ENCODE results near the gene PLD3. TPM values are rescaled to one million over a fixed set of nuclear protein-coding genes. Genes with fewer than 3 reads are reported as not detected.

PLD3 gene
- total RNA-seq, 1 donor from 2014 or later: 159 TPM

- DNase-seq (no peak), ATAC-seq (ENCODE audit: poor library complexity) (no peak)
- intact Hi-C loops (cut with DNase I): no loop called here
These were observed 71.3 kb downstream of the PLD3 start for GRCh38 chr19:40419780-40420179.

DNA sequence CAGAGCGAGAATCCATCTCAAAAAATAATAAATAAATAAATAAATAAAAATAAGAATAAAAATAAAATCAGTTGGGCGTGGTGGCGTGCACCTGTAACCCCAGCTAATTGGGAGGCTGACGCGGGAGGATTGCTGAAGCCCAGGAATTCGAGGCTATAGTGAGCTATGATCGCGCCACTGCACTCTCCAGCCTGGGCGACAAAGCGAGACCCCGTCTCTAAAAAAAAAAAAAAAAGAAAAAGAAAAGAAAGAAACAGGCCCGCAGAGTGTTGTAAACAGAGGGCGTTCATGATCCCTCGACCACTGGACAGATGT is 71.9 kb downstream of the PLD3 start:
- DNase-seq: no peak
- intact Hi-C loops (cut with DNase I): no loop called here
- ATAC-seq (ENCODE audit: poor library complexity): no peak

- DNase-seq: peak; percentile 97
- intact Hi-C loops (cut with DNase I): no loop called here
- peak; percentile 86 for ATAC-seq (ENCODE audit: poor library complexity)
These were observed 72.6 kb downstream of the PLD3 start for GRCh38 chr19:40420766-40421765.

DNA sequence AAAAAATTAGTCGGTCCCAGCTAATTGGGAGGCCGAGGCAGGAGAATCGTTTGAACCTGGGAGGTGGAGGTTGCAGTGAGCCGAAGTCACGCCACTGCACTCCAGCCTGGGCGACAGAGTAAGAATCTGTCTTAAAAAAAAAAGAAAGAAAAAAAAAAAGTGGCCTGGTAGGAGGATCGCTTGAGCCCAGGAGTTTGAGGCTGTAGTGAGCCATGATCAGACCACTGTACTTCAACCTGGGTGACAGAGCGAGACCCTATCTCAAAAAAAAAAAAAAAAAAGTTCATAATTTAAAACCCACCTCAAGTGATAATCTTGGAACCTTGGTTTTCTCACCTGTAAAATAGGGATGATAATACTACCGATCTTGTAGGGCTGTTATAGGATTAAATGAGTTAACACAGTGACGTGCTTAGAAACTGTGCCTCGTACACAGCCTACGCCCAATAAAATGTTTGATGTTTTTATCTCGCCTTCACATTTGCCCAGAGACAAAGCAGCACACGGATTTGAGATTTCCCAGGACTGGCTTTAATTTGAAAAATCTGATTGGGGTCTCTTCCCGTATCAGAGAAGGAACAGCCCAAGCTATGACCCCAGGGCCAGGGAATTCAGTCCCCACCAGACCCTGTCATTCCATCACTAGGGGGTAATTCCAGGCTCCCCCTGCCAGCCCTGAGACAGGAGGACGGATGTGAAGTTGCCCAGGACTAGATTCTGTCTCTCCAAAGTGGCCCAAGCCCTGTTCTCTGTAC is 73.7 kb downstream of the PLD3 start:
- DNase-seq (no peak), ATAC-seq (ENCODE audit: poor library complexity) (no peak)
- intact Hi-C loops (cut with DNase I): no loop called here

- no peak for ATAC-seq (ENCODE audit: poor library complexity)
- DNase-seq: no peak
- intact Hi-C loops (cut with DNase I): no loop called here
These were observed 74.5 kb downstream of the PLD3 start for GRCh38 chr19:40422748-40423566.

DNA sequence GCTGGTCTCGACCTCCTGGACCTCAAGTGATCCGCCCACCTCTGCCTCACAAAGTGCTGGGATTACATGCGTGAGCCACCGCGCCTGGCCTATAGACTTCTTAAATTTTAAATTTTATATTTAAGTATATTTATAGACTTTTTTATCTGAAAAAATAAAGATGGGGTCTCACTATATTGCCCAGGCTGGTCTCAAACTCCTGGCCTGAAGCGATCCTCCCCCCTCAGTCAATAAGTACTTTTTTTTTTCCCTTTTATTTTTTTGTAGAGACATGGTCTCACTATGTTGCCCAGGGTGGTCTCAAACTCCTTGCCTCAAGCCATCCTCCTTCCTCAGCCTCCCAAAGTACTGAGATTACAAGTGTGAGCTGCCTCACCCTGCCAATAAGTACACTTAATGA is 75.4 kb downstream of the PLD3 start:
- no peak for ATAC-seq (ENCODE audit: poor library complexity)
- intact Hi-C loops (cut with DNase I): no loop called here
- DNase-seq: no peak

GRCh38 chr19:40424637-40425449 is 76.3 kb downstream of the PLD3 start:
- ATAC-seq (ENCODE audit: poor library complexity): peak; percentile 37
- intact Hi-C loops (cut with DNase I): no loop called here
- DNase-seq: no peak

DNA sequence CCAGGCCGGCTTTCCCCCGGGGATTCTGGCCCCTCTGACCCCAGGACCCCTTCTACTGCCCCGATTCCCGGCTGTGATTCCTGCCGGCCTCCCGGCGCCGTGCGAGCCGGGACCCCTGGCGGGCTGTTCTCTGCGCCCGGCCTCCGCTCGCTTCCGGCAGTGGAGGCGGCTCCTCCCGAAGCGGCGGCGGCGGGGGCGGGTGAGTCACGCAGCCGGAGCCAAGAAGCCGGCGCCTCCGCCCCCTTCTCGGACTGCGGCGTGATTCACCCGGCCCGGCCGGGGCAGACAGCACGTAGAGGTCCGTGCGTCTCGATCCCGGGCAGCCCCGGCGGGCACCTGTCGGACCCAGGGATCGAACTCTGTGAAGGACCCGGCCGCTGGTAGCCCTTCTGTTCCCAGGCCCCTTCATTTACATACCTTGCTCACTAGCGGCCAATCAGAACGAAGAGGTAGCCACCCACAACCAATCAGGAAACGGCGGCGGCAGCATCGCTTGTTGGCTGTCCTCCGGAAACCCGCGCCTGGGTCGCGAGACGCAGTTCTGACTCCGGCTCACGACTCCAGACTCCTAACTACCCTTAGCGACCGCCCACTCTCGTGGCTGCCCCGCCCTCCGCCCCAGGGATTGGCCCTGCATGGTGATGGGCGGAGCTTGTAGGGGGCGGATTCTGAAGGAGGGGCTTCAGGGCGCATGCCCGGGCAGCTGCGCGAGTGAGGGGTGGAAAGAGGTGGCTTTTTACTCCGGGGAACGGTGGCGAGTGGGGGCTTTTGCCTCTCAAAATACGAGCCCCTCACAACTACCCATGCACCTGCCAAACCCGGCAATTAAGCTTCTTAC is 77.2 kb downstream of the PLD3 start, which contains the start of gene SERTAD1:
Gene SERTAD1, minus strand, starts transcription at position 543 of the 838 bp plus-strand sequence. CDS start 2,446 bp downstream, outside the sequence.
- ATAC-seq (ENCODE audit: poor library complexity) (peak; percentile 90), DNase-seq (peak; percentile 100)
- intact Hi-C loops (cut with DNase I): no loop called here

Small RNA genes within 50 kb of the gene (microRNA-seq; reads per million reads assigned to microRNA genes)
- not detected for gene MIR6796

Other genes with a start within 250 kb of the PLD3 start
- 18.1 TPM for gene MAP3K10, start 157.3 kb upstream of the PLD3 start, total RNA-seq
- gene TTC9B, start 130.3 kb upstream of the PLD3 start, total RNA-seq: not detected
- gene CCNP, start 122.0 kb upstream of the PLD3 start, total RNA-seq: not detected
- 126 TPM for gene AKT2, start 63.4 kb upstream of the PLD3 start, total RNA-seq
- 209 TPM for gene C19orf47, start 298 bp upstream of the PLD3 start, total RNA-seq
- not detected for gene HIPK4, start 41.5 kb downstream of the PLD3 start, total RNA-seq
- 3.8 TPM for gene PRX, start 64.7 kb downstream of the PLD3 start, total RNA-seq
- gene SERTAD1, start 77.3 kb downstream of the PLD3 start, total RNA-seq: 10.9 TPM
- gene SERTAD3, start 95.6 kb downstream of the PLD3 start, total RNA-seq: 22.7 TPM
- 117 TPM for gene BLVRB, start 117.0 kb downstream of the PLD3 start, total RNA-seq
- gene SPTBN4, start 118.3 kb downstream of the PLD3 start, total RNA-seq: 4.5 TPM
- 15.7 TPM for gene SHKBP1, start 228.2 kb downstream of the PLD3 start, total RNA-seq

Measured in Right ventricle myocardium superior (tissue), 1 donor.